Fibroblast of the aortic adventitia (primary cell): Measurements from ENCODE around the gene TMEM115. TPM values are rescaled to one million over a fixed set of nuclear protein-coding genes. Genes with fewer than 3 reads are reported as not detected.

Source experiments
- DNase-seq: peaks from one replicate; pipeline ENCODE4 v3.0.0-alpha.2; 2010; ENCODE audit warnings: low read depth
- H3K4me3 ChIP-seq: 2 replicates; pipeline ENCODE4 v1.5.1; 2011; ENCODE audit warnings: low read depth, mild to moderate bottlenecking, control low read depth, low read length, moderate library complexity
- total RNA-seq: library from RNA; depleted of rRNA; stranded (reverse); fragments of >200 nt; gene quantifications from 2 replicates; pipeline ENCODE4 v1.2.3, GENCODE V29; 2012; ENCODE audit warnings: low replicate concordance
- TF ChIP-seq, protein P1 (sequence below): IDR thresholded peaks from 2 replicates; pipeline ENCODE4 v1.5.1; 2011; ENCODE audit warnings: mild to moderate bottlenecking, low read length, control low read depth, inconsistent platforms; ENCODE audit not compliant: insufficient read depth

The TMEM115 gene
- total RNA-seq, 1 donor: 47.9 TPM

DNA sequence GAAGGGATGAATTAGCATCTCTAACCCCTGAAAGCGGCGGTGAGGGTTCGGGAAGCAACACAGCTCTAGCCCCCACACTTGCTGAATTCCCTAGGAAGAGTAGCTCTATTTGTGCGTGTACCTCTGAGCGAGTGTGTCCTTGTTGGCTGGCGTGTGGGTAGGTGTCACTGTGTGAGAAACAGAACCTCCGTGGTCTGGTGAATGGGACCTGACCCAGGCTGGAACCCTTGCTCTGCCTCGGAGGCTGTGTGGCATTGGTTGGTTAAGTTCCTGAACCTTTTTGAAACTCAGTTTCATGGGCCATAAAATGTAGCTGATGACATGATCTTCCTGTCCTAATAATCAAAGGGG, 414 bp upstream of the TMEM115 start:
- H3K4me3 ChIP-seq: peak overlapping the region; percentile 55
- DNase-seq: no peak
- TF ChIP-seq, protein P1, sequence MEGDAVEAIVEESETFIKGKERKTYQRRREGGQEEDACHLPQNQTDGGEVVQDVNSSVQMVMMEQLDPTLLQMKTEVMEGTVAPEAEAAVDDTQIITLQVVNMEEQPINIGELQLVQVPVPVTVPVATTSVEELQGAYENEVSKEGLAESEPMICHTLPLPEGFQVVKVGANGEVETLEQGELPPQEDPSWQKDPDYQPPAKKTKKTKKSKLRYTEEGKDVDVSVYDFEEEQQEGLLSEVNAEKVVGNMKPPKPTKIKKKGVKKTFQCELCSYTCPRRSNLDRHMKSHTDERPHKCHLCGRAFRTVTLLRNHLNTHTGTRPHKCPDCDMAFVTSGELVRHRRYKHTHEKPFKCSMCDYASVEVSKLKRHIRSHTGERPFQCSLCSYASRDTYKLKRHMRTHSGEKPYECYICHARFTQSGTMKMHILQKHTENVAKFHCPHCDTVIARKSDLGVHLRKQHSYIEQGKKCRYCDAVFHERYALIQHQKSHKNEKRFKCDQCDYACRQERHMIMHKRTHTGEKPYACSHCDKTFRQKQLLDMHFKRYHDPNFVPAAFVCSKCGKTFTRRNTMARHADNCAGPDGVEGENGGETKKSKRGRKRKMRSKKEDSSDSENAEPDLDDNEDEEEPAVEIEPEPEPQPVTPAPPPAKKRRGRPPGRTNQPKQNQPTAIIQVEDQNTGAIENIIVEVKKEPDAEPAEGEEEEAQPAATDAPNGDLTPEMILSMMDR: no peak

DNA sequence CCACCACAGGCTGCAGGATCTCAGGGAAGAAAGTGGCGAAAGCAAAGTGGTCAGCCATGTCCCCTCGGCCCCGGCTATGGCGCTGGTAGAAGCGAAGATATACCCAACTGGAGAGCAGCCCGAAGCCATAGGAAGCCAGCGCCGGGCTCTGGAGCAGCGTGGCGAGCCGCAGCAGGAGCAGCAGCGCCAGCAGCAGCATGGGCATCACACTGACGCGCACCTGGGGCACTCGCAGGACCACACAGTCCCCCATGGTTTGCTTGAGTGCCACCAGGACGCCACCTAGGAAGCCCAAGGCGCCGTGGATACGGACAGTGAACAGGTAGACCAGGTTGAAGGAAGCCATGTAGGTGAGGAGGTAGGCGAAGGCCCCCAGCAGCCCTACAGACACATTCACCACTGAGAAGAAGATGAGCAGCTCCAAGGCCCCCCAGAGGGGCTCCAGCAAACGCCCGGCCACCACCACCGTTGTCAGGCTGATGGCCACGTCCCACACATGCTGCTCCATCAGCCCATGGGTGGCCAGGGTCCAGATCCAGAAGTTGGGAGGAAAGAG, 888 bp downstream of the TMEM115 start:
- peak overlapping the region; percentile 96 for H3K4me3 ChIP-seq
- TF ChIP-seq, protein P1: no peak

DNA sequence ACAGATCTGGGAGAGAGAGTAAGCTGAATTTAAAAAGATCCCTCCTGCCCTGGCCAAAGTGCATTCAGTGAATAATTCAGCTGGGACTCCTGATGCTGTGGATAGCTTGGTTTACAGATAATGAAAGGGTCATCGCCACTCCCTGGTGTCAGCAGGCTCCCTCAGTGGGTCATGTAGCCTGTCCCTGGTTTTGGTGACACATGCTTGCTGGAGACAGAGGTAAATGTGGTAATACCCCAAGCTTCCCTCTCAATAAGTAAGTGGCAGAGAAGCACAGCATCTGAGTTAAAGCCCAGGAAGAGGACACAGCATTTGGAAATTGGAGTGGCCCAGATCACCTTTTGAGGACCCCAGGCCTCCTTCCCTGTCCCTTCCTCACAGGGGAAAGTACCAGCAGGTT, 1.8 kb downstream of the TMEM115 start:
- TF ChIP-seq, protein P1: no peak
- DNase-seq: no peak
- H3K4me3 ChIP-seq: peak overlapping the region; percentile 96

More for the DNA sequence above, 888 bp downstream of the TMEM115 start:
- DNase-seq: no peak

DNA sequence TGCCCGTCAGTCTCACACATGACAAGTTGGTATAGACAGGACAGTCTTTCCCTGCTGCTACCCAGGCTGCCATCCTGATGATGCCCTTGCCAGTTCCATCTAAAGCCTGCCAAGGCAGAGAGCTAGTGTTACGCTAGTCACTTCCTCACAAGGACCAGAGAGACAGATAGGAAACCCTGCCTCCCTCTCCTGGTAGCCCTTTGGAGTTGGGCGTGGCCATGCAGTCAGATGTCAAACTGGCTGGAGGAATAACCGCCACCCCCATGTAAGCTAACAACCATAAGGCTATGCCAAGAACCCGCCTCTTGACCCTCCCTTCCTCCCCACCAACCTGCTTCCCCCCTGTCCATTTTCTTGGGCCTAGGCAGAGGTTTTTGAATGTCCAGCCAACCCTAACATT, 2.8 kb downstream of the TMEM115 start:
- DNase-seq: peak; percentile 40
- TF ChIP-seq, protein P1: peak; percentile 13
- H3K4me3 ChIP-seq: peak overlapping the region; percentile 96

DNA sequence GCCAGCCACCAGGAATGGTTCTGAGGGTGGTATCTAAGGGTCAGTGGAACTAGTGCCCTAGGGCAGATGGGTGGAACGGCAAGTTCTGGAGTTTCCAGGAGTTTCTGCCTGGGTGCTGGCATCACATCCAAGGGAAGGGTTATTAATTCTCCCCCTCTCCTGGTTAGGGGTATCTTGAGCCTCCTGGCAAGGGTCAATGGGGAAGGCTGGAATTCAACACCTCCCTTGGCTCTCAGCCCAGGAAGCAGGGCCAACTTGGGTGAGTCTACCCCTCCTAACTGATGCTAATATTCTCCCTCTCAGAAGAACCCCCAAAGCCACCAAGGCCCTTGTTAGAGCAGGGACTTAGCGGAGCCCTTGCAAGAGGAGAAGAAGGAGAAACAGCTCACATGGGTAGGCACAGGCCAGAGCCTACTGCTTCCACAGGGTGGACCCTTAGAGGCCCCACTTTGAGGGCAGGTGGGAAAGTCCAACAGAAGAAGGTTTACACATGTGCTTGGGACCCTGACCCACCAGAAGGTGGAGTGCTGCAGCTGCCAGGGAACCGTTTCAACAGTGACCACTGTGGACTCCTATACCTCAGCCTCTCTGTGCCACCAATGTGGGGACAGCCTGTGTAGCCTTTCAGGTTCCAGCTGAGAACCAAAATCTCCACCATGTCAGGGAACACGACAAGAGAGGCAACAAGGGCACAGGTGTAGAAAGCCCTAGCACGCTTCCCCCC, 3.3 kb downstream of the TMEM115 start:
- TF ChIP-seq, protein P1: no peak
- peak overlapping the region; percentile 96 for H3K4me3 ChIP-seq
- DNase-seq: no peak

DNA sequence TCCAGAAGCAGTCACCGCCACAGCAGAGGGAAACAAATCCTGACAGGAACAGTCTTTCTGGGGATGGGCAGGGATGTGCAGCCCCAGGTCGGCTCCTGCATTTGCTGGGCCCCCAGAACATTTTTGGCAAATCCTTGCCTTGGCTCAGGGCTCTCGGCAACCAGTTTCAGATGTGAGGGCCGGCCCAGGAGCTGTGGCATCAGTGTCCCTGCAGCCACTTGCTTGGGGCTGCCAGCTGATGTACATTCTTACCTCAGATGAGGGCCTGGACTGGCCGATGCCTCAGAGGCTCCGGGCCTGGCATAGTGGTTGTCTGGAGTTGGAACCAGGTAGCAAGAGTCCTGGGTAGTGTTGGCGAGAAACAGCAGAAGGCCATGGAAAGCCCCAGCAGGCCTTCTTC, 4.5 kb downstream of the TMEM115 start:
- DNase-seq: no peak
- no peak overlapping the region for H3K4me3 ChIP-seq
- TF ChIP-seq, protein P1: no peak
